Astrocyte of the spinal cord (primary cell): ENCODE results near the gene GSPT1.

Experiments used
- DNase-seq: peaks from one replicate; pipeline ENCODE4 v3.0.0; 2011; ENCODE audit warnings: low read depth, low spot score
- H3K4me3 ChIP-seq: 2 replicates; pipeline ENCODE4 v1.5.1; 2011; ENCODE audit warnings: low read depth, mild to moderate bottlenecking, low read length, moderate library complexity
- CTCF ChIP-seq: IDR thresholded peaks from 2 replicates; pipeline ENCODE4 v1.5.1; 2012; ENCODE audit warnings: low read depth, mild to moderate bottlenecking, low read length, inconsistent platforms
- in situ Hi-C: cut with HindIII; loops from 2 replicates; pipeline ENCODE4 v1.10.0; 2017; ENCODE audit warnings: low sequenced_read_pairs

GSPT1 gene

DNA sequence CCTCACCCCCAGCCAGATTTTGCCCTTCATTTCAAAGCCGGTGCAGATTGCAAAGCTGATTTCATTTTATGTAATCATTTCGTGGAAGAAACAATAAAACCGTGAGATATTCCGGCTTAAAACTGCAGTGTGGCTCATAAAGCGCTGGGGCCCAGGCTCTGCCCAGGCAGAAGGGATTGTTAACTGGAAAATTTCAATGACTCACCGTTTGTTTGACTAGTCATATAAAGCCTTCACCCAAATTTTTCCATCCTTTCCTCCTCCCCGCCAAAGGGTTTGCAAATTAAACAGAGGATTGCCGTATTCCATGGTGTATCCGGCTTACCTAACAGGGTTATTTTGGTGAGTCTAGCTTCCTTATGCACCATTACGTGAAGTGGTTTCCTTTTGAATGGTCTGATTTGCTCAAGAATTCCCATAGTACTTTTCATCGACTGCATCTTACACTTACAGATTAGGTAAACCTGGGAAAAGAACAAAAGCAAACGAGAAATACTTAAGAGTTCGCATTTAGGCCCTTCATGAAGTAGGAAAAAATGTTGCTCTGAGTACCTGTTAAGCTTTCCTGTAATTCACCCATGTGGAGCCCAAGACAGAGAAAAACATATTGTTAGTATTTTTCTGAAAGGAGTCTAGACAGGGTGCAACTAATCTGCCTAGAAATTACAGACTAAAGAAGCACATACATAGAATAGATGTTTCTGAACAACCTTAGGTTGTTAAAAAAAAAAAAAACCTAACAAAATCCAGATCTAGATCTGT, 949 bp upstream of the GSPT1 start:
- no peak for TF ChIP-seq CTCF
- peak; percentile 30 for DNase-seq
- H3K4me3 ChIP-seq: peak overlapping the region; percentile 89
- in situ Hi-C loops: no loop called here

- TF ChIP-seq CTCF: no peak
- H3K4me3 ChIP-seq: peak overlapping the region; percentile 89
- in situ Hi-C loops: no loop called here
- DNase-seq: no peak
These were observed 577 bp downstream of the GSPT1 start for GRCh38 chr16:11915114-11915643.

DNA sequence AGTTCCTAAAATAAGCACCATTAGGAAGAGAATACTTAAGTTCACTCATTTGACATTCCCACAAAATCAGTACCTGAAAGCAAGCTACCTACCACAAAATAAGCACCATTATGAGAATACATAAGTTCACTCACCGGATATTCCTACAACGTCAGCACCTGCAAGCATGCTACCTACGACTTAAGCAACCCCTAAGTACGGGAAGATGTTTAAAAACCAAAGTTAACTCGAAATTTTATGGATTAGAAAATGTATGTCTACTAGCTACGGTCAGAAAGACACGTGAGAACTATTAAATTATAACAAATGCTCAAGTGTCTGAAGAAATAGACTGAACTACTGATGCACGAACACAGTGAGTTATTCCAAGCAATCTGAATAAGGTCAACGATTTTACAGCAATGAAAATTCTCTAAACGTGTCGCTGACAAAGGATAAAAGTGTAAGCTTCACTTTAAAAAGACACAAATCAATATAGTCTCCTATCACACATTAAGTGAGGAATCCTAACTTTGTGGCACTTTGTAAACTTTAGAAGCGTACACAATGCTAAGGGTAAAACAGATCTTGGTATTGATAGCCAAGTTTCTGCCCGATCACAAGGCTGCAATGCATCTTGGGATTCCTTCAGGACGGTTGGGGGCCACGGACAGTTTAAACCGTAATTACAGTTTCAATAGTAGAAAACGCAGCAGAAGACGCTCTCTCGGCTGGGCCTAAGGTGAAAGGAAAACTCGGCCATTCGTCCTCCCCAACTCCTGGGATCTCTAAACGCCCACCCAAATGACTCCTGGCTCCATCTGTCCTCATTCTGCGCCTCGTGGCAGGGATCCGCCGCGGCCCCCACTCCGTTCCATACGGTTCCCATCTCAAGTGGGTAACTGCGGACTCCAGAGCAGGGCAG, 1.3 kb downstream of the GSPT1 start:
- peak overlapping the region; percentile 89 for H3K4me3 ChIP-seq
- TF ChIP-seq CTCF: no peak
- peak; percentile 43 for DNase-seq
- in situ Hi-C loops: no loop called here

DNA sequence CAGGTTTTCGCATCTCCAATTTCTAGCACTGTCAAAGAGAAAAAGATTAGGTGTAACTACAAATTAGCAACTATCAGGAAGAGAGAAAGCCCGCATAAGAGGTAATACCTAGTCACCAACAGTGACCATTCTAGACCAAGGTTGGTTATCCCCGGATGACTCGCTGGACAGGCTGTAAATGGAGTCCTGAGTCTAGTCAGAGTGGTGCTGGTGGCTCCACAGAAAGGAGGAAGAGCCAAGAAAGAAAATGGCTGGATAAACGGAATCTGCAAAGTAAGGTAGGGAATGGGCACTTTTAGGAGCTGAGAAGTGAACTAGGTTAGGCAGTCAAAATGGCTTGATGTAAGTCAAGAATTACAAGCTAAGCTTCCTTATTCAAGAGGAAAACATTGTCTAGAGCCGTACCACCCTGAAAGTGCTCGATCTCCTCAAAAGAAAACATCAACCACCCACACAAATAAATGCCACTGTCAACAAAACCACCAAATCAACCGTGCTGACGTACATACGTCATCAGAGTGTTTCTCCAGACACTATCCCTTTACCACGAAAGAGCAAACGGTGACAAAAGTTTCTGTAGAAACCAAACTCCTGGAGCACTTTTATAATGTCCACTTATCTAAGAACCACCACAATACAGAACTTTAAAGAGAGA, 2.2 kb downstream of the GSPT1 start:
- in situ Hi-C loops: no loop called here
- no peak for DNase-seq
- no peak for TF ChIP-seq CTCF
- peak overlapping the region; percentile 89 for H3K4me3 ChIP-seq

DNA sequence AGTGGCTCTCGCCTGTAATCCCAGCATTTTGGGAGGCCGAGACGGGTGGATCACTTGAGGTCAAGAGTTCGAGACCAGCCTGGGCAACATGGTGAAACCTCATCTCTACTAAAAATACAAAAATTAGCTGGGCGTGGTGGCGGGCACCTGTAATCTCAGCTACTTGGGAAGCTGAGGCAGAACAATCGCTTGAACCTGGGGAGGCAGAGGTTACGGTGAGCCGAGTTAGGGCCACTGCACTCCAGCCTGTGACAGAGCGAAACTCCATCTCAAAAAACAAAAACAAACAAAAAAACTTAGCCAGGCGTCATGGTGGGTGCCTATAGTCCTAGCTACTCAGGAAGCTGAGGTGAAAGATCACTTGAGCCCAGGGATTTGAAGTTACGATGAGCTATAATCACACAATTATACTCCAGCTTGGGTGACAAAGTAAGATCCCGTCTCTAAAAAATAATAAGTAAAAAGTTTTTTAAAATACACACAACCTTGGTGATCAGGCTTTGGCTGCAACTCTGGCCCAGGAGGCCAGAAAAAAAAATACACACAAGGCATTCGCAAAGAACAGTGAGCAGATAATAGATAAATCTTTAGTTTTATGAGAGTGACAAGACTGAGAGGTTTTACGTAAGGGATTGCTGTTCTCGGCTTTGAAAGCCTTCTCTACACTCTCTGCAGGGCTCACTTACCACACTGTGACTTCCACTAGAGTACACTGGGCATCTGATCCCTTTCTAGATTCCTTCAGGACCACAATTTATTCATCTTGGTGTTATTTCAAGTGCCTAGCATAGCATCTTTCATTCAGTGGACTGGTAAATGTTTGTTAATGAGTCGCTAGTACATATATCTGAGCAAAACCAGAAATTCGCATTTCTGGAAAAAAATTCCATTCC, 5.9 kb downstream of the GSPT1 start:
- H3K4me3 ChIP-seq: no peak overlapping the region
- in situ Hi-C loops: no loop called here
- DNase-seq: peak; percentile 61
- TF ChIP-seq CTCF: no peak
